SJCRH30 (cell line): ENCODE measurements around the gene UGP2. TPM values are rescaled to one million over a fixed set of nuclear protein-coding genes. Genes with fewer than 3 reads are reported as not detected.
A peak's percentile ranks its signal among the peaks of the same experiment; 100 is the strongest.
"Not testable (repeated sequence)": the region's sequence is repeated elsewhere in the genome, so short reads cannot be mapped to it uniquely, and the experiment has no call there.

Experiments used
- DNase-seq, 2 experiments: peaks; one replicate each; pipeline ENCODE4 v3.0.0-alpha.2; 2015 to 2020
- H3K27ac ChIP-seq: fragments of 250-450 bp; sonication (Bioruptor Pico); 2 replicates; pipeline ENCODE4 v1.5.1; 2020; ENCODE audit warnings: mild to moderate bottlenecking, moderate library complexity
- H3K27me3 ChIP-seq: fragments of 250-450 bp; sonication (Bioruptor Pico); 2 replicates; pipeline ENCODE4 v1.5.1; 2020; ENCODE audit warnings: mild to moderate bottlenecking, moderate library complexity
- H3K36me3 ChIP-seq: fragments of 250-450 bp; sonication (Bioruptor Pico); 2 replicates; pipeline ENCODE4 v1.5.1; 2020; ENCODE audit warnings: mild to moderate bottlenecking, moderate library complexity
- H3K4me1 ChIP-seq: fragments of 250-450 bp; sonication (Bioruptor Pico); 2 replicates; pipeline ENCODE4 v1.5.1; 2020; ENCODE audit warnings: mild to moderate bottlenecking, moderate library complexity
- H3K4me3 ChIP-seq: fragments of 250-450 bp; sonication (Bioruptor Pico); 2 replicates; pipeline ENCODE4 v1.5.1; 2020; ENCODE audit warnings: mild to moderate bottlenecking, moderate library complexity
- H3K9me3 ChIP-seq: fragments of 250-450 bp; sonication (Bioruptor Pico); replicated peaks from 2 replicates; pipeline ENCODE4 v1.5.1; 2020; ENCODE audit warnings: mild to moderate bottlenecking, moderate library complexity
- total RNA-seq: library from RNA; depleted of rRNA; stranded (reverse); fragments of >200 nt; shearing (Covaris generic); gene quantifications from 2 replicates; pipeline ENCODE4 v1.2.3, GENCODE V29; 2014

UGP2 gene
- total RNA-seq, 1 experiment from 2014 or later: 144 TPM

- Histone ChIP-seq H3K9me3 (peaks cover 10% of the 10 kb centered on the region; the same call in 1 of the 2 replicates), H3K36me3 (peaks cover 21% of the 10 kb centered on the region), H3K27ac (no peak overlapping the region), H3K4me3 (no peak overlapping the region), H3K27me3 (no peaks in the 10 kb centered on the region), H3K4me1 (no peaks in the 10 kb centered on the region; the same call in none of the 2 replicates)
- DNase-seq: peak; percentile 22 to 49
These were observed 4.8 kb downstream of the UGP2 start for GRCh38 chr2:63846487-63846886.

DNA sequence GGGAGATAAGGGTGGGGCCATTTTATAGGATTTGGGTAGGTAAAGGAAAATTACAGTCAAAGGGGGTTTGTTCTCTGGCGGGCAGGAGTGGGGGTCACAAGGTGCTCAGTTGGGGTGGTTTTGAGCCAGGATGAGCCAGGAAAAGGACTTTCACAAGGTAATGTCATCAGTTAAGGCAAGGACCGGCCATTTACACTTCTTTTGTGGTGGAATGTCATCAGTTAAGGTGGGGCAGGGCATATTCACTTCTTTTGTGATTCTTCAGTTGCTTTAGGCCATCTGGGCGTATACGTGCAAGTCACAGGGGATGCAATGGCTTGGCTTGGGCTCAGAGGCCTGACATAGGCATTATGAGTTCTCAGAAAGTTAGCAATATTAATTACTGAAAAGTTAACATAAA is 5.9 kb downstream of the UGP2 start:
- not testable (repeated sequence) for H3K4me1 ChIP-seq, H3K4me3 ChIP-seq, H3K27me3 ChIP-seq, H3K27ac ChIP-seq, DNase-seq
- Histone ChIP-seq H3K36me3 (peaks cover 24% of the 10 kb centered on the region), H3K9me3 (peaks cover 10% of the 10 kb centered on the region; the same call in 1 of the 2 replicates)

- no peak overlapping the region for H3K27ac ChIP-seq
These were observed 7.9 kb downstream of the UGP2 start for GRCh38 chr2:63849381-63850203.

GRCh38 chr2:63850204-63850571 is 8.5 kb downstream of the UGP2 start:
- Histone ChIP-seq H3K9me3 (peaks cover 10% of the 10 kb centered on the region; the same call in 1 of the 2 replicates), H3K27ac (no peak overlapping the region), H3K4me3 (no peak overlapping the region), H3K4me1 (no peaks in the 10 kb centered on the region; the same call in none of the 2 replicates), H3K27me3 (no peaks in the 10 kb centered on the region), H3K36me3 (peaks cover 24% of the 10 kb centered on the region)
- no peak for DNase-seq

More at GRCh38 chr2:63849381-63850203, 7.9 kb downstream of the UGP2 start:
- Histone ChIP-seq H3K4me1 (no peaks in the 10 kb centered on the region; the same call in none of the 2 replicates), H3K36me3 (peaks cover 24% of the 10 kb centered on the region), H3K9me3 (peaks cover 10% of the 10 kb centered on the region; the same call in 1 of the 2 replicates), H3K27me3 (no peaks in the 10 kb centered on the region), H3K4me3 (no peak overlapping the region)
- no peak for DNase-seq

DNA sequence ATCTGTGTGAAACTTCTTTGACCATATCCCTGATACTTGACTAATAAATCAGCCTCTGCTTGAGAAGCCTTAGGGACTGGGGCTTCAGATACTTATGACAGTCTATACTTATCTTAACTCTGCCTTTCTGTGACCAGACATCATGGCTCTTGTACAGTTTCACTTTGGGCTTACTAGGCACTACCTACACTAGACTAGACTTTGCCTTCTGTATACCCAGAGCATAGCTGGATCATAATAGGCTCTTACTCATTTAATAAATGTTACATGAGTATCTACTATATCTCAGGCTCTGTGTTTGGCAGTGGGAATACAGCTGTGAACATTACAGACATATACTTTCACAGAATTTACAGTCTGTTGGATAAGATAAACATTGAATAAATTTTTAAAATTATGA is 9.0 kb downstream of the UGP2 start:
- Histone ChIP-seq H3K36me3 (peaks cover 25% of the 10 kb centered on the region), H3K27me3 (no peaks in the 10 kb centered on the region), H3K27ac (no peak overlapping the region), H3K4me1 (no peaks in the 10 kb centered on the region; the same call in none of the 2 replicates), H3K9me3 (peaks cover 10% of the 10 kb centered on the region; the same call in 1 of the 2 replicates), H3K4me3 (no peak overlapping the region)
- DNase-seq: no peak

DNA sequence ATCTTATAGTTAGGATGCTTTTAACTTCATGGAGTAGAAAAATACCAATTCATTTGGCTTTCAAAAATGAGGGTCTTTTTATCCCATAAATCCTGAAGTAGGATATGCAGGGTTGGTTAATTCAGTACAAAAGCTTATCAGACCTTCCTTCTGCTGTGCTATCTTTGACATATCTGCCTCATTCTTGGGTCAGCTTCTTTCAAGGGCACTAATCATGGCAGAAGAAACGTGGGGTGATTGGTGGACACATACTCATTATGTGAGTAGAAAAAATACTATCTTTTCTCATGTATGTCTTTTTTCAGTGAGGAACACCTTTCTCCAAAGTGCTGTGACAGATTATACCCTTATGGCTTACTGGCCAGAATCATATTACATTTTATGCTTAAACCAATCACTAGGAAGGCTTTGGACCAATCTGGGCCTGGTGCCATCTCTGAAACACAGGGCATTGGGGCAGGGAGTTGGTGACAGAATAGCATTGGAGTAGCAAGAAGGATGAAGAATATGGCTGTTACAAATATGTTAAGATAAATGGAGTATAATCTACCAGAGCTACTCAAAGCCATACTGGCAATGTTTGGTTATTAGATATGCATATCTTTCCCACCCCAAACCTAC is 10.1 kb downstream of the UGP2 start:
- no peaks in the 10 kb centered on the region for H3K27me3 ChIP-seq
- H3K9me3 ChIP-seq: peaks cover 7% of the 10 kb centered on the region; the same call in 1 of the 2 replicates
- H3K4me1 ChIP-seq: no peaks in the 10 kb centered on the region; the same call in none of the 2 replicates
- H3K36me3 ChIP-seq: peaks cover 28% of the 10 kb centered on the region
- no peak overlapping the region for H3K27ac ChIP-seq
- no peak overlapping the region for H3K4me3 ChIP-seq
- DNase-seq: no peak

DNA sequence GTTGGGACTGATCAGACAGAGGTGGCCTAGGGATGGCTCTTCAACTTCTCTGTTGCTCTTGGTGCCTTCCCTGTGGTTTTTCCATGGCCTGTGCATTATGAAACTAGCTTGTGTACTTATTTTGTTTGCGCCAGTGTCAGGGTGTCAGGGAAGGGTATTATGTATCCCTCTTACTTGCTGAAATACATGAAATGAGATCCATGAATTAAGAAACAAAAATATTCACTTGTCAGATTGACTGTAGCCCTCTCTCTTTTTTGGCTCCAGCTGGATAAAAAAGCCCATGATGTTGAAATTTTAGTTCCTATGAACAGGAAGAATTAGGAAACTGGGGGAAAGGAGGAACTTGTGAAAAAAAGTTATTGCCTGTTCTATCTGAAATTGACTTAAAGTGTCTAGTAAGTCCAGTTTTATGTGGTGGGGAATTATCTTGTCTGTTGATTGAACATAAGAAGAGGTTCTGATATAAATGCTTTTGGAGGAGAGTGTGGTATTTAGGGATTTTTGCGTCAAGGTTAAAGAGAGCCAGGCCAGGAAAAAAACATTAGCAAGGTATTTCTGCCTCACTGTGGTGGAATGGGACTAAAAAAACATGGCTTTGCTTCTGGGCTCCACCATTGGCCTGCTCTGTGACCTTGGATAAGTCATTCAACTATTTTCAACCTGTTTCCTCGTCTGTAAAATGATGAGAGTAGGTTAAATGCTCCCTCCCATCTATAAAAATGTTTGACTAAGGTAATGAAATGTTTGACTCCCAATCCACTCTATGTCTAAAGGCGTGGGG is 12.0 kb downstream of the UGP2 start:
- peaks cover 31% of the 10 kb centered on the region for H3K36me3 ChIP-seq
- no peak overlapping the region for H3K27ac ChIP-seq
- no peaks in the 10 kb centered on the region; the same call in 1 of the 2 replicates for H3K4me1 ChIP-seq
- DNase-seq: no peak
- no peaks in the 10 kb centered on the region for H3K27me3 ChIP-seq
- no peak overlapping the region for H3K4me3 ChIP-seq
- H3K9me3 ChIP-seq: no peaks in the 10 kb centered on the region

- H3K27me3 ChIP-seq: no peaks in the 10 kb centered on the region
- peaks cover 45% of the 10 kb centered on the region for H3K36me3 ChIP-seq
- H3K4me3 ChIP-seq: no peak overlapping the region
- DNase-seq: no peak
- H3K4me1 ChIP-seq: no peaks in the 10 kb centered on the region; the same call in 1 of the 2 replicates
- no peaks in the 10 kb centered on the region for H3K9me3 ChIP-seq
- no peak overlapping the region for H3K27ac ChIP-seq
These were observed 14.0 kb downstream of the UGP2 start for GRCh38 chr2:63855418-63856302.

GRCh38 chr2:63856303-63856603 is 14.6 kb downstream of the UGP2 start:
- no peaks in the 10 kb centered on the region for H3K9me3 ChIP-seq
- DNase-seq: no peak
- H3K27ac ChIP-seq: no peak overlapping the region
- H3K36me3 ChIP-seq: peaks cover 44% of the 10 kb centered on the region
- H3K27me3 ChIP-seq: no peaks in the 10 kb centered on the region
- H3K4me1 ChIP-seq: no peaks in the 10 kb centered on the region; the same call in 1 of the 2 replicates
- H3K4me3 ChIP-seq: no peak overlapping the region

DNA sequence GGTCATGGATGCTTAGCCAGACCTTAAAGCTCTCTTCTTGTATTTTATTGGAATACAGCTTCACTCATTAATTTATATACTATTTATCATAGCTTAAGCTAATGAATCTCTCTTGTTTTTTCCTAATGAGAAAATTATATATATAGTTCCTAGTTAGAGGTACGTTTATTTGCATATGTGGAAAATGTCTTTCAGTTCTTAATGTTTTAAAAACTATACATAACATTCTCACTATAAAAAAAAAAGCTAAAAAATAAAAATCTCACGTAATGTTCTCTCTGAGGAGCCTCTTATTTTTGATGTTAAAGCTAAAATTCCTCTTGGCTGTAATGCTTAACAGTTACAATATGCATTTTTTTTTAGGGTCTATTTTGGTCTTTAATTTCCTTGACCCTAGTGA is 16.6 kb downstream of the UGP2 start:
- H3K4me1 ChIP-seq: no peaks in the 10 kb centered on the region
- no peaks in the 10 kb centered on the region for H3K9me3 ChIP-seq
- H3K36me3 ChIP-seq: peaks cover 57% of the 10 kb centered on the region
- no peaks in the 10 kb centered on the region for H3K27me3 ChIP-seq
- H3K4me3 ChIP-seq: no peak overlapping the region
- DNase-seq: no peak
- no peak overlapping the region for H3K27ac ChIP-seq

- peaks cover 73% of the 10 kb centered on the region for H3K36me3 ChIP-seq
- H3K27ac ChIP-seq: no peak overlapping the region
- H3K4me1 ChIP-seq: no peaks in the 10 kb centered on the region
- H3K4me3 ChIP-seq: no peak overlapping the region
- DNase-seq: peak; percentile 47 to 70
- no peaks in the 10 kb centered on the region for H3K9me3 ChIP-seq
- no peaks in the 10 kb centered on the region for H3K27me3 ChIP-seq
These were observed 19.6 kb downstream of the UGP2 start for GRCh38 chr2:63861220-63861822.

- H3K9me3 ChIP-seq: no peaks in the 10 kb centered on the region
- no peak for DNase-seq
- no peaks in the 10 kb centered on the region for H3K27me3 ChIP-seq
- H3K4me1 ChIP-seq: no peaks in the 10 kb centered on the region
- no peak overlapping the region for H3K4me3 ChIP-seq
- H3K36me3 ChIP-seq: peaks cover 73% of the 10 kb centered on the region
- H3K27ac ChIP-seq: no peak overlapping the region
These were observed 21.1 kb downstream of the UGP2 start for GRCh38 chr2:63862806-63863205.

GRCh38 chr2:63863707-63864106 is 22.0 kb downstream of the UGP2 start:
- H3K27me3 ChIP-seq: no peaks in the 10 kb centered on the region
- no peak overlapping the region for H3K27ac ChIP-seq
- no peak overlapping the region for H3K4me3 ChIP-seq
- H3K9me3 ChIP-seq: no peaks in the 10 kb centered on the region
- DNase-seq: no peak
- H3K4me1 ChIP-seq: no peaks in the 10 kb centered on the region
- peaks cover 69% of the 10 kb centered on the region for H3K36me3 ChIP-seq
